ENCODE results near the gene MCM7. TPM values are rescaled to one million over a fixed set of nuclear protein-coding genes. Genes with fewer than 3 reads are reported as not detected.

MCM7 gene
- total and polyA plus RNA-seq, 2 of the 4 experiments (the other 2 are of a cell fraction): 104 to 137 TPM

DNA sequence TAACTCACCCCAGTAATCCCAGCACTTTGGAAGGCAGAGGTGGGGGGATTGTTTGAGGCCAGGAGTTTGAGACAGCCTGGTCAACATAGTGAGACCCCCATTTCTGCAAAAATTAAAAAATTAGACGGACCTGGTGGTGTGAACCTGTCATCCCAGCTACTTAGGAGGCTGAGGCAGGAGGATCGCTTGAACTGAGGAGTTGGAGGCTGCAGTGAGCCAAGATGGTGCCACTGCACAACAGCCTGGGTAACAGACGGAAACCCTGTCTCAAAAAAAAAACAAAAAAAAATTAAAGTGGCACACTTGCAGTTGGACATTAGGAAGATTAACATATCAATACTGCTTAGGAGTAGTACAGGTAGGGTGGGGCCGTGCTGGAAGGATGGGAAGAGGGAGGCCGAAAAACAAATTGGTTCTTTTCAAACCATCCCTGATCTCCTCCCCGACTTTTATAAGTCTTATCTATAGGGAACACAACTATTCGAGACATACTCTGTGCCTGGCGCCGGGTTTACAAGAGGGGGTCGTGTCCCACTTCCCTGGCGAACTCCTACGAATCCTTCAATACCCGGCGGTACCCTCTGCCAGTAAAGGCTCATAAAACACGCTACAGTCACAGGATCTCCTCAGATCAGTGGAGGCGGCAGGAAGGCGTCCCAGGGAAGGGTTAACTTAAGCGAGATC, 17.3 kb upstream of the MCM7 start:
- peaks cover 8% of the 10 kb centered on the region; the same call in 1 of the 2 replicates for H3K36me3 ChIP-seq (ENCODE audit: control insufficient read depth, insufficient read depth, low read length)
- CTCF ChIA-PET: no interaction called here
- peak overlapping the region; percentile 49; the same call in 1 of the 2 replicates for H4K91ac ChIP-seq (ENCODE audit: insufficient read depth, low read depth, low read length)
- H2BK5ac ChIP-seq (ENCODE audit: low read depth, low read length, poor library complexity, severe bottlenecking): peak overlapping the region; percentile 91
- no peaks in the 10 kb centered on the region; the same call in 1 of the 2 replicates for H4K20me1 ChIP-seq (ENCODE audit: insufficient read depth, low read length)
- dilution Hi-C loops (cut with HindIII; ENCODE audit: low sequenced_read_pairs, unreplicated experiment): no loop called here
- H3K79me1 ChIP-seq (ENCODE audit: low read depth in 1 of 2, low read length in 2 of 2): peaks cover 23 to 44% of the 10 kb centered on the region in 2 experiments
- BruUV-seq (replicated peaks): TSS peak; percentile 48
- H2AK5ac ChIP-seq (ENCODE audit: low read depth, low read length): peak overlapping the region; percentile 72
- peaks cover 6% of the 10 kb centered on the region; the same call in 1 of the 2 replicates for H3K4me1 ChIP-seq (ENCODE audit: control insufficient read depth, insufficient read depth, low read length)
- no peaks in the 10 kb centered on the region for H3K27me3 ChIP-seq (ENCODE audit: control insufficient read depth, insufficient read depth, low read length)
- no peaks in the 10 kb centered on the region for H3K9me3 ChIP-seq (ENCODE audit: control insufficient read depth, insufficient read depth, low read length)
- peak overlapping the region; percentile 81 for H3K27ac ChIP-seq (ENCODE audit: insufficient read depth, low read length)
- DNase-seq: no peak
- peak overlapping the region; percentile 96 for H2AFZ ChIP-seq (replicated peaks; ENCODE audit: low read length, poor library complexity)
- H3K14ac ChIP-seq (replicated peaks; ENCODE audit: low read depth, low read length): peak overlapping the region; percentile 99
- peak overlapping the region; percentile 96 for H3K4ac ChIP-seq (ENCODE audit: low read depth, low read length)
- no peak for ATAC-seq (ENCODE audit: low read depth)
- 6% methylated on average over 10 of the region's 18 CpGs; no CpG with 5 or more reads in 1 of the 2 experiments for WGBS, 2 experiments (ENCODE audit: extremely low coverage in 2 of 2, insufficient read length in 1 of 2)
- no peak overlapping the region for H2BK20ac ChIP-seq (ENCODE audit: low read depth, low read length)
- in situ Hi-C loops (cut with MboI; ENCODE audit: low sequenced_read_pairs): no loop called here
- peak overlapping the region; percentile 95 for H2AK9ac ChIP-seq (replicated peaks; ENCODE audit: low read depth, low read length, poor library complexity)
- POLR2A ChIA-PET (ENCODE audit: unreplicated experiment): no interaction called here
- H3K9me1 ChIP-seq (ENCODE audit: insufficient read depth, low read length): peaks cover 13% of the 10 kb centered on the region
- H3K4me2 ChIP-seq (ENCODE audit: low read depth, low read length): peak overlapping the region; percentile 83
- H4K5ac ChIP-seq (ENCODE audit: low read depth, low read length): no peak overlapping the region
- H2BK15ac ChIP-seq (ENCODE audit: low read depth, low read length): 0 out of 3 replicates have a peak overlapping the region, but pooled peaks have one; percentile 10
- intact Hi-C loops (cut with micrococcal nuclease): loop anchor here (2.0 kb wide), 1 partner anchor 18 kb away; the partner anchor contains the start of genes AP4M1 and MCM7
- peak overlapping the region; percentile 80 for H3K4me3 ChIP-seq (ENCODE audit: insufficient read depth, low read depth, low read length)
- peak overlapping the region; percentile 91 for H3K56ac ChIP-seq (ENCODE audit: extremely low read depth, insufficient read depth, low read length)
- H3K18ac ChIP-seq (ENCODE audit: low read depth, low read length): no peak overlapping the region
- peak overlapping the region; percentile 98 for H3K23ac ChIP-seq (ENCODE audit: low read depth, low read length)
- peak overlapping the region; percentile 95 for H2BK120ac ChIP-seq (ENCODE audit: low read depth, low read length)
- H4K8ac ChIP-seq (ENCODE audit: low read depth in 2 of 2, low read length in 2 of 2): peak overlapping the region; percentile 33 to 82
- H3K9ac ChIP-seq (ENCODE audit: low read depth, low read length): peak overlapping the region; percentile 86
- TF ChIP-seq SMC3 (IDR thresholded peaks at IDR 0.05; ENCODE audit: low read depth, low read length): no peak
- no peak for TF ChIP-seq NFE2L2 (IDR thresholded peaks at IDR 0.05; ENCODE audit: low read depth, low read length)
- TF ChIP-seq CHD1 (IDR thresholded peaks at IDR 0.05; ENCODE audit: low read depth, low read length): no peak
- TF ChIP-seq RCOR1 (IDR thresholded peaks at IDR 0.05; ENCODE audit: insufficient replicate concordance, low read length): no peak
- no peak for TF ChIP-seq CEBPB (IDR thresholded peaks at IDR 0.05; ENCODE audit: low read depth, low read length)
- no peak for TF ChIP-seq MXI1 (IDR thresholded peaks at IDR 0.05; ENCODE audit: borderline replicate concordance, low read depth, low read length)
- TF ChIP-seq, protein P1, sequence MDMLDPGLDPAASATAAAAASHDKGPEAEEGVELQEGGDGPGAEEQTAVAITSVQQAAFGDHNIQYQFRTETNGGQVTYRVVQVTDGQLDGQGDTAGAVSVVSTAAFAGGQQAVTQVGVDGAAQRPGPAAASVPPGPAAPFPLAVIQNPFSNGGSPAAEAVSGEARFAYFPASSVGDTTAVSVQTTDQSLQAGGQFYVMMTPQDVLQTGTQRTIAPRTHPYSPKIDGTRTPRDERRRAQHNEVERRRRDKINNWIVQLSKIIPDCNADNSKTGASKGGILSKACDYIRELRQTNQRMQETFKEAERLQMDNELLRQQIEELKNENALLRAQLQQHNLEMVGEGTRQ (IDR thresholded peaks at IDR 0.05; ENCODE audit: low read depth, low read length): no peak
- TF ChIP-seq, protein P2, sequence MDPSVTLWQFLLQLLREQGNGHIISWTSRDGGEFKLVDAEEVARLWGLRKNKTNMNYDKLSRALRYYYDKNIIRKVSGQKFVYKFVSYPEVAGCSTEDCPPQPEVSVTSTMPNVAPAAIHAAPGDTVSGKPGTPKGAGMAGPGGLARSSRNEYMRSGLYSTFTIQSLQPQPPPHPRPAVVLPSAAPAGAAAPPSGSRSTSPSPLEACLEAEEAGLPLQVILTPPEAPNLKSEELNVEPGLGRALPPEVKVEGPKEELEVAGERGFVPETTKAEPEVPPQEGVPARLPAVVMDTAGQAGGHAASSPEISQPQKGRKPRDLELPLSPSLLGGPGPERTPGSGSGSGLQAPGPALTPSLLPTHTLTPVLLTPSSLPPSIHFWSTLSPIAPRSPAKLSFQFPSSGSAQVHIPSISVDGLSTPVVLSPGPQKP (IDR thresholded peaks at IDR 0.05; ENCODE audit: borderline replicate concordance, low read depth, low read length): no peak
- TF ChIP-seq, protein P3, sequence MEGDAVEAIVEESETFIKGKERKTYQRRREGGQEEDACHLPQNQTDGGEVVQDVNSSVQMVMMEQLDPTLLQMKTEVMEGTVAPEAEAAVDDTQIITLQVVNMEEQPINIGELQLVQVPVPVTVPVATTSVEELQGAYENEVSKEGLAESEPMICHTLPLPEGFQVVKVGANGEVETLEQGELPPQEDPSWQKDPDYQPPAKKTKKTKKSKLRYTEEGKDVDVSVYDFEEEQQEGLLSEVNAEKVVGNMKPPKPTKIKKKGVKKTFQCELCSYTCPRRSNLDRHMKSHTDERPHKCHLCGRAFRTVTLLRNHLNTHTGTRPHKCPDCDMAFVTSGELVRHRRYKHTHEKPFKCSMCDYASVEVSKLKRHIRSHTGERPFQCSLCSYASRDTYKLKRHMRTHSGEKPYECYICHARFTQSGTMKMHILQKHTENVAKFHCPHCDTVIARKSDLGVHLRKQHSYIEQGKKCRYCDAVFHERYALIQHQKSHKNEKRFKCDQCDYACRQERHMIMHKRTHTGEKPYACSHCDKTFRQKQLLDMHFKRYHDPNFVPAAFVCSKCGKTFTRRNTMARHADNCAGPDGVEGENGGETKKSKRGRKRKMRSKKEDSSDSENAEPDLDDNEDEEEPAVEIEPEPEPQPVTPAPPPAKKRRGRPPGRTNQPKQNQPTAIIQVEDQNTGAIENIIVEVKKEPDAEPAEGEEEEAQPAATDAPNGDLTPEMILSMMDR (conservative IDR thresholded peaks at IDR 0.05; ENCODE audit: low read depth, low read length): no peak
- TF ChIP-seq MAZ (IDR thresholded peaks at IDR 0.05; ENCODE audit: borderline replicate concordance, low read depth, low read length): no peak
- no peak for TF ChIP-seq MAFK (IDR thresholded peaks at IDR 0.05; ENCODE audit: low read depth, low read length)
- no peak for TF ChIP-seq BHLHE40 (IDR thresholded peaks at IDR 0.05; ENCODE audit: low read depth, low read length)
- no peak for TF ChIP-seq FOS (IDR thresholded peaks at IDR 0.05; ENCODE audit: low read depth, low read length)
- TF ChIP-seq POLR2A (IDR thresholded peaks at IDR 0.05; ENCODE audit: low read depth, low read length): no peak
- TF ChIP-seq RAD21 (IDR thresholded peaks at IDR 0.05; ENCODE audit: low read length): no peak
